Fibroblast of skin of scalp (primary cell): ENCODE data around the gene RFNG.

ENCODE experiments used
- DNase-seq: peaks from one replicate; pipeline ENCODE4 v3.0.0-alpha.2; 2013

Gene RFNG

GRCh38 chr17:82077617-82078358, 26.2 kb upstream of the RFNG start:
- no peak for DNase-seq

- no peak for DNase-seq
Observed at GRCh38 chr17:82076785-82077591, 25.4 kb upstream of the RFNG start.

GRCh38 chr17:82076018-82076784, 24.6 kb upstream of the RFNG start:
- no peak for DNase-seq

- DNase-seq = no peak
Observed at GRCh38 chr17:82073446-82073845, 21.8 kb upstream of the RFNG start.

DNA sequence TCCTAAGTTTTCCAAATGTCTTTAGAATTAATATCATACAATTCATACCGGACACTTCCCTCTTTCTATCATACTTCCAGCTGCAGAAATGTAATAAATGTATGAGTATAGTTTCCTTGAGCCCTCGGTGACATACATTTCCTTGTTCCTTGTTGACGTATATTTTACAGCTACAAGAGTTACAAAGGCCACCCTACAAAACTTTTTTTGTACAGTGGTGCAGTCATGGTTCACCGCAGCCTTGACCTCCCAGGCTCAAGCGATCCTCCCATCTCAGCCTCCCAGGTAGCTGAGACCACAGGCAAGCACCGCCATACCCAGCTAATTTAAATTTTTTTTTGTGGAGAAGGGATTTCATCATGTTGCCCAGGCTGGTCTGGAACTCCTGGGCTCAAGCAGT, 21.2 kb upstream of the RFNG start:
- DNase-seq = no peak

GRCh38 chr17:82070611-82071010, 19.0 kb upstream of the RFNG start:
- no peak for DNase-seq

- peak; percentile 67 for DNase-seq
Observed at GRCh38 chr17:82065638-82066303, 14.2 kb upstream of the RFNG start, which contains the start of gene DUS1L. DUS1L (minus strand) TSS chr17:82065804; CDS start chr17:82065059, 745 bp downstream.

DNA sequence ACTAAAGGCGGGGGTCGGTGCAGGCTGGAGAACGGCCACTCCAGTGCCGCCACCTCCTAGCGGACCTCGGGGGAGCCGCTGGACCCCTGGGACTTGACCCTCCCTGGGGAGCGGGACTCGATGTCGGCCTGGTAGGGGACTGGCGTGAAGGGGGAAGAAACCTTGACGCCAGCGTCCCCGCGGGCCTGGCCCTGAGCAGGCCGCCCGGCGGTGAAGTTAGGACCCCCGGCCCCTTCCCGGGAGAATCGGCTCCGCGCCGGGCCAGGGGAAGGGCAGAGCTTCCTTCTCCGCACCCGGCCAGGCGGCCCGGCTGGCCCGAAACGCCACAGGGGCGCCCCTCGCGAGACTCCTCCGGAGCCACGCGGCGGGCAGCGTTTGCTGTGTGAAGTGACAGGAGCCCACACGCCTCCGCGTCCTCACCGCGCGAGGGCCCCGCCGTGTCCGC, 13.6 kb upstream of the RFNG start:
- DNase-seq = peak; percentile 18

- DNase-seq = no peak
Observed at GRCh38 chr17:82064433-82065192, 13.0 kb upstream of the RFNG start.

GRCh38 chr17:82063424-82064415, 12.1 kb upstream of the RFNG start:
- DNase-seq = no peak

DNA sequence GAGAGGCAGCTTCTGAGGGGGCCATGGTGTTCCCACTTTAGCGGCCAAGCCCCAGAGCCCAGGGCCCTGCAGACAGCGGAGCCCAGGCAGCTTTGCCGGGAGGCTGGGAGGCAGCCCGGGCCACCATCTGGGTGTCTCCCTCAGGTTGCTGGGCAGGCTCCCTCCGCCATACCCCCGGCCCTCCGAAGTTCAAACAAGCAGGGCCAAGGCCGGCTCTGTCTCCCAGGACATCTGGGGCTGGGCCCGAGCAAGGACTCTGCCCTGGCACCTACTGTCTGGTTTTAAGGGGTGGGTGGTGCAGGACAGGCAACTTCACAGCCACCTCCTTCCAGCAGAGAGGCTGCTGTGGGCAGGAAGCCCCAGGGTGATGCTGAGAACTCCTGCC, 11.4 kb upstream of the RFNG start:
- no peak for DNase-seq

DNA sequence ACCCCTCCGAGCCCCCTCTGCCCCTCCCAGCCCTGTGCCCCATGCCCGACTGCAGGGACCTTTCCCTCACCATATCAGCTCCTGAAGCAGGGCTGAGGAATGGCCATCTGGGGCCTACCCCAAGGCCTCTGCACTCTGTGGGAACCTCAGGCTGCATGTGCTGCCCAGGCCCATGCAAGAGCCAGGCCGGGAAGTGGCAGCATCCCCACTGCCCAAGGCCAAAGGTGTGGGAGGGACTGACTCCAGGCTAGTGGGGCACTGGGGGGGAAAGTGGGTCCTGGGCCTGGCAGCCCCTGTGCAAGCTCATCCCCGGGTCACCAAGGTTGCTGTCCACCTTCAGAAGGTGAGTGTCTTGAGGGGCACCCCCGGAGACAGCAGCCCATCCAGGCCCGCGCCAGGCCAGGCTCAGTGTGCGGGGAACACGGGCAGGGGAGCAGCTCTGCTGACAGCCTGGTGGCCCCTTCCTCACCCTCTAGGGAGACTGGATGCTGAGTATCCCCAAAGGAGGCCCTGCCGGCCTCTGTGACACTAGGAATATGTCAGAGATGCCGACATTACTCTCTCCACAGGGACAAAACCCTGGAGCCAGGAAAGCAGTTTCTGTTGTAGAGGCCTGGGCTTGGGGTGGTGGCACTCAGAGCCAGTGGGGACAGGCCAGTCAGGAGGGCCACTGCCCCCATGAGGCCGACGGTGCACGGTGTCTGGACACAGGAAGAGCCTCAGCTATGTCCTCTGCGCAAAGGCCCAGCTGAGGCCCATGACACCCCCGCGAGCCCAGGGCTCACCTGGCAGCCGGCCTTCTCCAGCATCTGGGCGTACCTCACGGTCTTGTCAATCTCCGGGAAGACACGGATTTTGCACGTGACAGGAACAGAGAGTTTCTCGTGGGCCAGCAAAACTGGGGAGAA, 10.7 kb upstream of the RFNG start:
- DNase-seq = no peak

DNA sequence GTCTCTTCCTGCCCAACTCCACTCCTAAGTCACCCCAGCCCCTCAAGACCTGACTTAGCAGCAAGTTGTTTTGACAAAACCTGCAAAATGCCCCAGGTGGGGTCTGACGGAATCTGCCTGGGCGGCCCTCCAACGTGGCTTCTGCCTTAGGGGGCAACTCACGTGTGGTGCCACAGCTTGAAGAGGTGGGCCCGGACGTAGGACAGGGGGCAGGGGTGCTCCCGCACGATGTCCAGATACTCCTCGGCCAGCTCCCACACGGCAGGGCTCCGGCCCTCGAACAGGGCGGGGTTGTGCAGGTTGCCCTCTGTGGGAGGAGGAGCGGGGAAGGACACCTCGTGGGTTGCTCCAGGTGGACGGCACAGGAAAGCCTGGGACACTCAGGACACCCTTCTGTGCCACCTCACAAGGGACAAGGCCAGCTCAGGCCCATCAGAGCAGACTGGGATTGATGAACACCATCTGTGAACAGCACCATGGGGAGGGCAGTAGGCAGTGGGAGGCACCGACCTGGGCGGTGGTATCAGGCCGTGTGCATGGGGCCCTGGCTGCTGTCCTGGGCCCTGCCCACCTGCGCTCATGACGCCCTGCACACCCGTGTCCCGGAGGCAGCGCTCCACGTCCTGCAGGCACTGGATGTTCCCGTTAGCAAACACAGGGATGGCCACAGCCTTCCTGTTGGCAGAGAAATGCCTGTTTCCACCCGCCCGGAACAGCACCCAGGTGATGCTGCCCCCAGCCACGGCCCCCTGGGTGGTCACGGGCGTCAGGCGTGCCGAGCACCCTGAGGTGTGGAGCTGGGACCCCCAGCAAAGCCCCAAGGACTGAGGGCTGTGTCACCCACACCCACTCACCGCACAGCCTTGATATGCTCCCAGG, 9.7 kb upstream of the RFNG start:
- DNase-seq = no peak

DNA sequence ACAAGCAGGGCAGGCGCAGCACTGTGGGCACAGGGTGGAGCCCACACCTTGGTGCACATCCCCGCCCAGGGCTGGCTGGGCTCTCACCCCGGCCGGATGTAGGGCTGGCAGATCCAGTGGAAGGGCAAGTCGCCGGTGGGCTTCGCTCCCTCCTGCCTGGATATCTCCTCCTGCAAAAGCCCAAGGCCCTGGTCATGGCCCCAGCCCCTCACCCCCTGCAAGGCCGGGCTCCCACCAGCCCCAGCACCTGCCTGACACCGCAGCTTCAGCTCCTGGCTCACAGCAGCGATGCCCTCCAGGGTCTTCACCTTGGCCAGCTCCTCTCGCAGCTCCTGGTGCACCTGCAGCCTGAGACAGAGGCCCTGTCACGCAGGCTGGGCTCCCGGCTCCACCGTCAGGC, 9.0 kb upstream of the RFNG start:
- no peak for DNase-seq

DNA sequence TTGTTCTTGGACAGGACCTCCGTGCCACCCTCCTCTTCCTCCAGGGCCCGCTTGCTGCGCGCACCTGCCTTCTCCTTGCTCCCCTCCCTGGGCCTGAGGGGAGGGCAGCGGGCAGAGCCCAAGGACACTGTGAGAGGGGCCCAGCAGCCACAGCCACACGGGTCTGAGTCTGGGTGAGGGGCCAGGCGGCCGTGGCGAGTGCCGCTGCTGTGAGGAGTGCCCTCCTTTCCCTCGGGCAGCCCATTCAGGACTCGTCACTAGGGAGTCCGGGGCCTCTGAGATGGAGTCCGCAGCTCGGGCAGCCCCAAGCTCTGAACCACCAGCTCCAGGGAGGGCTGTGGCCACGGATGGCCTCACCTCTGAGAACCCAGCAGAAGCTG, 8.4 kb upstream of the RFNG start:
- DNase-seq = no peak

GRCh38 chr17:82059272-82060000, 7.8 kb upstream of the RFNG start:
- DNase-seq = no peak

DNA sequence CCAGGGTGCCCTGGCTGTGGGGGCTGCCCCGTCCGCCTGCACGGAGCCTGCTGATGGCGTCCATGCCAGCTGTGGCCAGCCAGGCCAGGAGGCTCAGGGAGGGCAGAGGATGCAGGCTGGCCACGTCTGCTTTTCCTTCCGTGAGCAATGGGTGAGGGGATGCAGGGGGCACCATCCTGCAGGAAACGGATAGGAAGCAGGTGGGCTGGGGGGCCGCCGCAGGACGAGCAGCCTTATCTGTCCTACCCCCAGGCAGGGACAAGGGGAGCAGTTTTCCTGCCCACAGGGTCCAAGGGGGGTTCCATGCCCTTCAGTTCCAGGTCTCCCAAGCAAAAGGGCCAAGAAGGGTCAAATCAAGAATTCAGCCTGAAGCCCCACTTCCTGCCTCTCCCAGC, 7.2 kb upstream of the RFNG start:
- DNase-seq = no peak
